Upper lobe of left lung (tissue), 4 donors: ENCODE data around the gene TSPAN1.

Experiments used
- CTCF ChIP-seq, 6 experiments: fragments of 450-650 bp in 4 of 6; fragments of 200-600 bp in 2 of 6; sonication (generic) in 2 of 6; IDR thresholded peaks; one replicate each; pipeline ENCODE4 v1.5.1; 2016 to 2019; ENCODE audit warnings: antibody characterized with exemption in 6 of 6
- EP300 ChIP-seq, 4 donors: sonication (generic); formaldehyde crosslinking; IDR thresholded peaks; one replicate each; pipeline ENCODE4 v1.5.1; 2017; ENCODE audit warnings: antibody characterized with exemption in 4 of 4, control low read depth in 2 of 4
- POLR2A ChIP-seq, 4 donors: fragments of 450-650 bp; IDR thresholded peaks; one replicate each; pipeline ENCODE4 v1.5.1; 2016 to 2017; ENCODE audit warnings: antibody characterized with exemption in 4 of 4, mild to moderate bottlenecking in 2 of 4
- POLR2AphosphoS5 ChIP-seq, 2 donors: sonication (generic); formaldehyde crosslinking; IDR thresholded peaks; one replicate each; pipeline ENCODE4 v1.5.1; 2017; ENCODE audit warnings: antibody characterized with exemption in 2 of 2

- no peak for TF ChIP-seq CTCF (IDR thresholded peaks at IDR 0.05)
- no peak for TF ChIP-seq POLR2AphosphoS5 (IDR thresholded peaks at IDR 0.05)
- no peak for TF ChIP-seq EP300 (IDR thresholded peaks at IDR 0.05)
- no peak for TF ChIP-seq POLR2A (IDR thresholded peaks at IDR 0.05)
Observed at GRCh38 chr1:46172321-46172720, 2.6 kb upstream of the TSPAN1 start.
